Hepatocyte (in vitro differentiated cells): Measurements from ENCODE around the gene SDE2.

Source experiments
- EZH2 ChIP-seq: fragments of 200-600 bp; sonication (generic); IDR thresholded peaks from 2 replicates; pipeline ENCODE4 v1.6.1; 2016; ENCODE audit warnings: antibody characterized with exemption, mild to moderate bottlenecking, borderline replicate concordance
- EZH2phosphoT487 ChIP-seq: fragments of 200-600 bp; sonication (generic); IDR thresholded peaks from one replicate; pipeline ENCODE4 v1.6.1; 2018; ENCODE audit warnings: antibody characterized with exemption, mild to moderate bottlenecking, low read depth, moderate library complexity; ENCODE audit not compliant: unreplicated experiment, severe bottlenecking
- TF ChIP-seq, protein P1 (sequence below): fragments of 200-600 bp; sonication (generic); IDR thresholded peaks from 2 replicates; pipeline ENCODE4 v1.5.1; 2016; ENCODE audit warnings: antibody characterized with exemption, mild to moderate bottlenecking; ENCODE audit not compliant: poor library complexity

DNA sequence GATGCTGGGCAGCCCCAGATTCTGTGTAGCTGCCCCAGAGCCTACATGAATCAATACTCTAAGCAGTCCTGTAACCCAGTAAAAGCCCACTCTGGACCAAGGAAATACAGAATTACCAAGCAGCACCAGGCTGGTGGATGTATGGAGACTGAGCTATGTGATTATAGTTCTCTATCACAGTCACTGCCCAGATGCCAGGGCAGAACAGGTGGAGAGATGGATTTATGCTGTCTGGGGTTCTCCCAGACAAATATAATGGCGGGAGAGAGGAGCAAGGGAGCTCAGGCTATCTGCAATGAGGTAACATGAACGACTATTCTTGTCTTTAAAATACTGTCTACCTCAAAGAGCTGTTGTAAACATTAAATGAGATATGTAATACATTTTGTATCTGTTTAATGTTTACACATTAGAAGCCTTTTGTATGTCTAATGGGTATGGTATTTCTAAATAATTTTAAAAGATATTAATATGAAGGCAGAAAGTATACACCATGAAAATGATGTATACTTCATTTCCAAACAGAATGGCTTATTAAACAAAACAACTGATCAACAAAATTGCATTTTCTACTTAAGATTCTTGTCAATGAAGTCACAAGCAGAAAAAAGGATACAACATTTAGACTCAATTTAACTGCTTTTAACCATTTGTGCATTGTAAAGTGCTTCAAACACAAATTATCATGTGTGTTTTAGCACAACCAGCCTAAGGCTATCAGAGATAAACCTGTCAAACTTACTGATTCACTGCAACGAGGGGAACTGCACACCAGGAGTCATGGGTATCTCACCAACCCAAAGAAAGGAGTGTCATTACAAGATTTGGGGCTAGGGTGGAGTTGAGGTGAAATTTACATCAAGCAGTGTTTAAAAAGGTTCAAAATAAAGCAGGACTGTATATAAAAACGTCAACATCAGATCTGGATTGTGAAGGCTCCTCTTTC, 3.0 kb downstream of the SDE2 start:
- TF ChIP-seq EZH2phosphoT487 (no peak), EZH2 (no peak)
- TF ChIP-seq, protein P1, sequence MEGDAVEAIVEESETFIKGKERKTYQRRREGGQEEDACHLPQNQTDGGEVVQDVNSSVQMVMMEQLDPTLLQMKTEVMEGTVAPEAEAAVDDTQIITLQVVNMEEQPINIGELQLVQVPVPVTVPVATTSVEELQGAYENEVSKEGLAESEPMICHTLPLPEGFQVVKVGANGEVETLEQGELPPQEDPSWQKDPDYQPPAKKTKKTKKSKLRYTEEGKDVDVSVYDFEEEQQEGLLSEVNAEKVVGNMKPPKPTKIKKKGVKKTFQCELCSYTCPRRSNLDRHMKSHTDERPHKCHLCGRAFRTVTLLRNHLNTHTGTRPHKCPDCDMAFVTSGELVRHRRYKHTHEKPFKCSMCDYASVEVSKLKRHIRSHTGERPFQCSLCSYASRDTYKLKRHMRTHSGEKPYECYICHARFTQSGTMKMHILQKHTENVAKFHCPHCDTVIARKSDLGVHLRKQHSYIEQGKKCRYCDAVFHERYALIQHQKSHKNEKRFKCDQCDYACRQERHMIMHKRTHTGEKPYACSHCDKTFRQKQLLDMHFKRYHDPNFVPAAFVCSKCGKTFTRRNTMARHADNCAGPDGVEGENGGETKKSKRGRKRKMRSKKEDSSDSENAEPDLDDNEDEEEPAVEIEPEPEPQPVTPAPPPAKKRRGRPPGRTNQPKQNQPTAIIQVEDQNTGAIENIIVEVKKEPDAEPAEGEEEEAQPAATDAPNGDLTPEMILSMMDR, result no peak
